SW480 (cell line): Measurements from ENCODE around the gene RAB30.

Experiments used
- DNase-seq: peaks from one replicate; pipeline ENCODE4 v3.0.0-alpha.2; 2016; ENCODE audit warnings: low spot score

The RAB30 gene

GRCh38 chr11:83070731-83071566, 748 bp downstream of the RAB30 start:
- DNase-seq: no peak

- no peak for DNase-seq
Observed at GRCh38 chr11:83070044-83070701, 1.5 kb downstream of the RAB30 start.

- no peak for DNase-seq
Observed at GRCh38 chr11:83069441-83070043, 2.2 kb downstream of the RAB30 start.

GRCh38 chr11:83068568-83068967, 3.1 kb downstream of the RAB30 start:
- DNase-seq: no peak

GRCh38 chr11:83064011-83064410, 7.7 kb downstream of the RAB30 start:
- no peak for DNase-seq

GRCh38 chr11:83063073-83063754, 8.5 kb downstream of the RAB30 start:
- DNase-seq: no peak

GRCh38 chr11:83061883-83062282, 9.8 kb downstream of the RAB30 start:
- DNase-seq: no peak

GRCh38 chr11:83060965-83061364, 10.7 kb downstream of the RAB30 start:
- DNase-seq: no peak

- DNase-seq: no peak
Observed at GRCh38 chr11:83057721-83058120, 14.0 kb downstream of the RAB30 start.

- no peak for DNase-seq
Observed at GRCh38 chr11:83056611-83057010, 15.1 kb downstream of the RAB30 start.

- DNase-seq: no peak
Observed at GRCh38 chr11:83056204-83056603, 15.5 kb downstream of the RAB30 start.

GRCh38 chr11:83054904-83055380, 16.8 kb downstream of the RAB30 start:
- peak; percentile 97 for DNase-seq

GRCh38 chr11:83054001-83054400, 17.7 kb downstream of the RAB30 start:
- DNase-seq: no peak

- no peak for DNase-seq
Observed at GRCh38 chr11:83051760-83052671, 19.7 kb downstream of the RAB30 start.

GRCh38 chr11:83047515-83048225, 24.0 kb downstream of the RAB30 start:
- DNase-seq: no peak

- DNase-seq: no peak
Observed at GRCh38 chr11:83046621-83047172, 25.0 kb downstream of the RAB30 start.

- DNase-seq: peak; percentile 46
Observed at GRCh38 chr11:83044958-83045712, 26.6 kb downstream of the RAB30 start.

GRCh38 chr11:83042964-83043711, 28.6 kb downstream of the RAB30 start:
- no peak for DNase-seq

- DNase-seq: no peak
Observed at GRCh38 chr11:83041126-83041525, 30.6 kb downstream of the RAB30 start.
